Testis (tissue), 2 donors: Measurements from ENCODE around the gene OSGEP.

Experiments
- POLR2A ChIP-seq: fragments of 450-650 bp; IDR thresholded peaks from one replicate; pipeline ENCODE4 v1.6.1; 2017; ENCODE audit warnings: antibody characterized with exemption, mild to moderate bottlenecking, moderate library complexity
- TF ChIP-seq, protein P1 (sequence below), 3 experiments: fragments of 450-650 bp in 2 of 3; fragments of 200-600 bp in 1 of 3; sonication (generic) in 1 of 3; IDR thresholded peaks; one replicate each; pipeline ENCODE4 v1.5.1; 2016 to 2019; ENCODE audit warnings: antibody characterized with exemption in 3 of 3, mild to moderate bottlenecking in 2 of 3, moderate library complexity in 1 of 3

GRCh38 chr14:20503898-20504297 is 49.3 kb upstream of the OSGEP start:
- TF ChIP-seq, protein P1, sequence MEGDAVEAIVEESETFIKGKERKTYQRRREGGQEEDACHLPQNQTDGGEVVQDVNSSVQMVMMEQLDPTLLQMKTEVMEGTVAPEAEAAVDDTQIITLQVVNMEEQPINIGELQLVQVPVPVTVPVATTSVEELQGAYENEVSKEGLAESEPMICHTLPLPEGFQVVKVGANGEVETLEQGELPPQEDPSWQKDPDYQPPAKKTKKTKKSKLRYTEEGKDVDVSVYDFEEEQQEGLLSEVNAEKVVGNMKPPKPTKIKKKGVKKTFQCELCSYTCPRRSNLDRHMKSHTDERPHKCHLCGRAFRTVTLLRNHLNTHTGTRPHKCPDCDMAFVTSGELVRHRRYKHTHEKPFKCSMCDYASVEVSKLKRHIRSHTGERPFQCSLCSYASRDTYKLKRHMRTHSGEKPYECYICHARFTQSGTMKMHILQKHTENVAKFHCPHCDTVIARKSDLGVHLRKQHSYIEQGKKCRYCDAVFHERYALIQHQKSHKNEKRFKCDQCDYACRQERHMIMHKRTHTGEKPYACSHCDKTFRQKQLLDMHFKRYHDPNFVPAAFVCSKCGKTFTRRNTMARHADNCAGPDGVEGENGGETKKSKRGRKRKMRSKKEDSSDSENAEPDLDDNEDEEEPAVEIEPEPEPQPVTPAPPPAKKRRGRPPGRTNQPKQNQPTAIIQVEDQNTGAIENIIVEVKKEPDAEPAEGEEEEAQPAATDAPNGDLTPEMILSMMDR (IDR thresholded peaks at IDR 0.05), result no peak
- no peak for TF ChIP-seq POLR2A
